ENCODE results near the gene SPAG16.

- TF ChIP-seq GATA2 (IDR thresholded peaks at IDR 0.05; ENCODE audit: low read depth, low read length) (no peak), GATA3 (IDR thresholded peaks at IDR 0.05; ENCODE audit: low read depth, low read length) (no peak)
Measured at GRCh38 chr2:213237787-213238186, 46.5 kb upstream of the SPAG16 start.

All from SH-SY5Y (cell line).